B cell (primary cell): ENCODE data around the gene DZANK1. TPM values are rescaled to one million over a fixed set of nuclear protein-coding genes. Genes with fewer than 3 reads are reported as not detected.

ENCODE experiments used
- ATAC-seq: fragments of 200-7000 bp; cut with Tn5 transposase; one replicate; pipeline ENCODE4 v1.10.0; 2021; ENCODE audit warnings: low read depth, mild to moderate bottlenecking, moderate number of reproducible peaks, moderate library complexity
- CTCF ChIA-PET: fragments of 350-600 bp; sonication (Branson Sonifier 250); formaldehyde crosslinking; loops from one replicate; lab custom pipeline; 2021; ENCODE audit warnings: antibody characterized with exemption, inconsistent platforms; lab: Charles Lee
- POLR2A ChIA-PET: fragments of 350-600 bp; sonication (Branson Sonifier 250); formaldehyde crosslinking; loops from one replicate; lab custom pipeline; 2021; ENCODE audit warnings: antibody characterized with exemption; lab: Charles Lee
- DNase-seq: peaks from one replicate; pipeline ENCODE4 v3.0.0; 2013
- H2AFZ ChIP-seq: 2 replicates; pipeline ENCODE4 v1.6.1; 2012; ENCODE audit warnings: mild to moderate bottlenecking, low read depth, low read length; ENCODE audit not compliant: insufficient read depth, poor library complexity, severe bottlenecking
- H3K27ac ChIP-seq, 2 donors: 1 replicate in 1 of 2; 2 replicates in 1 of 2; pipeline ENCODE4 v1.5.1; 2012 to 2013; ENCODE audit warnings: low read length in 2 of 2, mild to moderate bottlenecking in 2 of 2, moderate library complexity in 1 of 2
- H3K27me3 ChIP-seq, 4 experiments: fragments of 200-600 bp in 1 of 4; sonication (generic) in 1 of 4; replicated peaks in 1 of 4; 1 replicate in 2 of 4; 2 replicates in 2 of 4; pipeline versions ENCODE4 v1.6.1 to v1.7.0; 2013 to 2016; ENCODE audit warnings: low read length in 3 of 4, mild to moderate bottlenecking in 2 of 4, mixed read lengths in 1 of 4, moderate library complexity in 1 of 4; ENCODE audit not compliant: insufficient read depth in 4 of 4, control insufficient read depth in 3 of 4; ENCODE audit errors: control extremely low read depth in 1 of 4
- H3K36me3 ChIP-seq, 2 experiments: replicated peaks in 1 of 2; 1 replicate in 1 of 2; 2 replicates in 1 of 2; pipeline versions ENCODE4 v1.6.1 to v1.7.1; 2013; ENCODE audit warnings: low read length in 1 of 2; ENCODE audit not compliant: insufficient read depth in 2 of 2, control insufficient read depth in 1 of 2; ENCODE audit errors: control extremely low read depth in 1 of 2, extremely low read depth in 1 of 2
- H3K4me1 ChIP-seq, 2 donors: fragments of 200-600 bp in 1 of 2; sonication (generic) in 1 of 2; 1 replicate in 1 of 2; 2 replicates in 1 of 2; pipeline versions ENCODE4 v1.5.1 to v1.6.1; 2013 to 2017; ENCODE audit warnings: low read length in 2 of 2; ENCODE audit not compliant: control insufficient read depth in 2 of 2, insufficient read depth in 2 of 2
- H3K4me2 ChIP-seq: replicated peaks from 2 replicates; pipeline ENCODE3; 2012; ENCODE audit warnings: mild to moderate bottlenecking, low read depth, low read length; ENCODE audit not compliant: poor library complexity, severe bottlenecking
- H3K4me3 ChIP-seq, 5 experiments: fragments of 200-600 bp in 1 of 5; sonication (generic) in 1 of 5; 1 replicate in 3 of 5; 2 replicates in 2 of 5; pipeline versions ENCODE4 v1.5.1 to v1.7.0; 2011 to 2016; ENCODE audit warnings: low read length in 4 of 5, mild to moderate bottlenecking in 4 of 5, low read depth in 2 of 5, control low read depth in 1 of 5, moderate library complexity in 1 of 5; ENCODE audit not compliant: insufficient read depth in 1 of 5; ENCODE audit errors: control extremely low read depth in 1 of 5, extremely low read depth in 1 of 5
- H3K79me2 ChIP-seq: fragments of 200-600 bp; sonication (generic); one replicate; pipeline ENCODE4 v1.6.0; 2016; ENCODE audit warnings: low read length; ENCODE audit not compliant: control insufficient read depth, insufficient read depth
- H3K9ac ChIP-seq: fragments of 200-600 bp; sonication (generic); 2 replicates; pipeline ENCODE4 v1.6.1; 2017; ENCODE audit warnings: mild to moderate bottlenecking, low read length, moderate library complexity
- H3K9me3 ChIP-seq, 3 donors: one replicate each; pipeline versions ENCODE4 v1.6.1 to v1.7.1; 2013; ENCODE audit warnings: low read length in 2 of 3; ENCODE audit not compliant: control insufficient read depth in 2 of 3, insufficient read depth in 1 of 3; ENCODE audit errors: control extremely low read depth in 1 of 3
- H4K20me1 ChIP-seq: 2 replicates; pipeline ENCODE4 v1.6.0; 2012; ENCODE audit warnings: mild to moderate bottlenecking, low read length; ENCODE audit not compliant: insufficient read depth, control insufficient read depth, poor library complexity, severe bottlenecking
- H3K27ac Mint-ChIP-seq: one replicate; pipeline ENCODE4 v1.8.0; 2021; ENCODE audit warnings: mixed read lengths
- H3K27me3 Mint-ChIP-seq: one replicate; pipeline ENCODE4 v1.8.0; 2021; ENCODE audit warnings: mixed read lengths
- H3K4me1 Mint-ChIP-seq: one replicate; pipeline ENCODE4 v1.8.0; 2021; ENCODE audit warnings: mixed read lengths
- H3K4me3 Mint-ChIP-seq: one replicate; pipeline ENCODE4 v1.8.0; 2021; ENCODE audit warnings: mixed read lengths
- H3K9me3 Mint-ChIP-seq: one replicate; pipeline ENCODE4 v1.8.0; 2022; ENCODE audit warnings: mixed read lengths; ENCODE audit not compliant: insufficient read depth
- EZH2 ChIP-seq: IDR thresholded peaks from 2 replicates; pipeline ENCODE4 v1.6.1; 2012; ENCODE audit warnings: borderline replicate concordance, low read depth, mild to moderate bottlenecking, moderate library complexity, low read length; ENCODE audit not compliant: insufficient read depth, poor library complexity, severe bottlenecking
- WGBS: methylation state at CpG from one replicate; pipeline ENCODE4 v1.1.5; 2013; ENCODE audit warnings: missing lambda C conversion rate; ENCODE audit not compliant: insufficient coverage; 5-methylcytosine and 5-hydroxymethylcytosine counted together
- intact Hi-C: fragments of 100-400 bp; cut with micrococcal nuclease; formaldehyde crosslinking; loops from one replicate; pipeline ENCODE4 v1.10.0; 2022
- polyA plus RNA-seq: library from polyadenylated mRNA; depleted of rRNA; stranded (reverse); fragments of >200 nt; gene quantifications from 2 replicates; pipeline ENCODE4 v1.2.3, GENCODE V29; 2012
- total RNA-seq, 2 donors: library from RNA; stranded (reverse); fragments of 120-200 nt in 1 of 2; gene quantifications; 1 replicate in 1 of 2; 2 replicates in 1 of 2; pipeline versions ENCODE4 v1.2.3 to v1.2.4, GENCODE V29; 2013 to 2022
- TF ChIP-seq, protein P1 (sequence below): fragments of 200-600 bp; IDR thresholded peaks from one replicate; pipeline ENCODE4 v1.8.0; 2022; ENCODE audit warnings: antibody characterized with exemption, mild to moderate bottlenecking

The DZANK1 gene
- total and polyA plus RNA-seq, 2 donors (not counting 1 experiment from before 2014, with no cell fraction given): 2.8 to 5.6 TPM

DNA sequence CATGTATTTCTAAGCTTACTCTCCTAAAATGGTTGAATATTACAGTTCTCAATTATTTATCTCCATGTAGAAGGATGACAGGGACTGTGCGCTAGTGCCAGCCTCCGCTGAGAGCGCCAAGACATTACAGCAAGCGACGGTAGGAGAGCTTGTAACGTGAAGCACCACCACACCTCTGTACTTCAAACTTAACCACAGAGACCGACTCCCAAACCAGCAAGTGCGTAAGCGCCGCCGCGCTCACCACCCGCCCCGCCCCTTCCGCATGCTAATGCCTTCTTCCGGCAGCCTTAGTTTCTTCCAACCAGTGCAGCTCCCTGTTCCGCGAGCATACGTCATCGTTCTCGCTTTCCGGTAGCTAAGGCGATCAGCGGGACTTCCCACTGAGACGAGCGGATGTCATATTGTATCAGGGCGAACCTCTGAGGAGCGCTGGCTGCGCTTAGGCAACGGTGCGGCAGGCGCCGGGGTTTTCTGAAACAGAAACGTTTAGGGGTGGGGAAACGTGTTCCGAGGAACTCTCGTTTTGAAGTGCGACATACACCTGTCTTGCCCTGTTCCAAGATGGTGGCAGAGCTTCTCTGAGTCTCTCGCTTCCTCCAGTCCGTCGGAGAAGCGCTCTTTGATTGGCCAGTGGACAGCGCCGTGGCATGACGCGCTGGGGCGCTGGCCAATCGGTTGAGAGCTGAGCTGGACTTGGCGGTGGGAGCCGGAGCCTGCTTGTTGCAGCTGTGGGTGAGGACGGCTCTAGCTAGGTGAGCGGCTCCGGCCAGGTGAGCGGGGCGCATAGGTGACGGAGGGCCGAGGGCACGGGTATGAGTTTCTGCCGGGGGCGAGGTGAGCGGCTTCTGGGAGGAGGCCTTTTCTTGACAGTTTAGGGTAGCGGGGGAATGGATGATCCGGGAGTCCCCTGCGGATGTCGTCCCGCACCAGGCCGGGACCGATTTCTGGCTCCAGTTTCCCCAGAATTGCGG lies 40.7 kb upstream of the DZANK1 start, which contains the start of gene SEC23B:
Gene SEC23B (plus strand): TSS at position 723 of the 974 bp plus-strand sequence. CDS start 2,896 bp downstream, outside the sequence.
- intact Hi-C loops: loop anchor here (1.0 to 5.0 kb wide), 10 partner anchors 60 to 1545 kb away; partner anchors contain the start of genes CFAP61, CRNKL1, DSTN and KAT14

More for the DNA sequence above, 40.7 kb upstream of the DZANK1 start, which contains the start of gene SEC23B:
- peak within 1 kb of the TSS; percentile 80 for H3K4me2 ChIP-seq
- H3K79me2 ChIP-seq: peaks cover 34% of the 10 kb centered on the region
- H3K9me3 ChIP-seq: no peaks in the 10 kb centered on the region
- Mint-ChIP-seq H3K9me3 (no peaks in the 10 kb centered on the region), H3K4me1 (peaks cover 22% of the 10 kb centered on the region), H3K27ac (peak within 1 kb of the TSS; percentile 98), H3K27me3 (peaks cover 5% of the 10 kb centered on the region), H3K4me3 (peak within 1 kb of the TSS; percentile 99)
- peak within 1 kb of the TSS; percentile 57 to 88 (median 80) for H3K4me3 ChIP-seq
- peak within 1 kb of the TSS; percentile 70 for H2AFZ ChIP-seq
- no peaks in the 10 kb centered on the region for H4K20me1 ChIP-seq
- ChIA-PET POLR2A (interaction anchor here (0.6 to 3.2 kb wide), 9 partner anchors 11 to 652 kb away, joined by 3 to 27 read pairs (median 5); partner anchors contain the start of genes DZANK1, POLR3F, RBBP9 and ZNF133), CTCF (interaction anchor here (0.5 to 2.7 kb wide), 7 partner anchors 10 to 1993 kb away, joined by 3 to 34 read pairs (median 3); partner anchors contain the start of genes DTD1, DZANK1, POLR3F and RBBP9)
- H3K27me3 ChIP-seq: no peaks in the 10 kb centered on the region
- H3K27ac ChIP-seq: peak within 1 kb of the TSS; percentile 98
- H3K36me3 ChIP-seq: peaks cover 6 to 21% of the 10 kb centered on the region in 2 experiments
- peak within 1 kb of the TSS; percentile 84 for H3K9ac ChIP-seq
- under 1% methylated on average over 69 of the region's 69 CpGs for WGBS
- peaks cover 13 to 17% of the 10 kb centered on the region in 2 donors for H3K4me1 ChIP-seq
- peak; percentile 89 for ATAC-seq
- TF ChIP-seq, protein P1, sequence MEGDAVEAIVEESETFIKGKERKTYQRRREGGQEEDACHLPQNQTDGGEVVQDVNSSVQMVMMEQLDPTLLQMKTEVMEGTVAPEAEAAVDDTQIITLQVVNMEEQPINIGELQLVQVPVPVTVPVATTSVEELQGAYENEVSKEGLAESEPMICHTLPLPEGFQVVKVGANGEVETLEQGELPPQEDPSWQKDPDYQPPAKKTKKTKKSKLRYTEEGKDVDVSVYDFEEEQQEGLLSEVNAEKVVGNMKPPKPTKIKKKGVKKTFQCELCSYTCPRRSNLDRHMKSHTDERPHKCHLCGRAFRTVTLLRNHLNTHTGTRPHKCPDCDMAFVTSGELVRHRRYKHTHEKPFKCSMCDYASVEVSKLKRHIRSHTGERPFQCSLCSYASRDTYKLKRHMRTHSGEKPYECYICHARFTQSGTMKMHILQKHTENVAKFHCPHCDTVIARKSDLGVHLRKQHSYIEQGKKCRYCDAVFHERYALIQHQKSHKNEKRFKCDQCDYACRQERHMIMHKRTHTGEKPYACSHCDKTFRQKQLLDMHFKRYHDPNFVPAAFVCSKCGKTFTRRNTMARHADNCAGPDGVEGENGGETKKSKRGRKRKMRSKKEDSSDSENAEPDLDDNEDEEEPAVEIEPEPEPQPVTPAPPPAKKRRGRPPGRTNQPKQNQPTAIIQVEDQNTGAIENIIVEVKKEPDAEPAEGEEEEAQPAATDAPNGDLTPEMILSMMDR: no peak
- TF ChIP-seq EZH2: no peak
- DNase-seq: peak; percentile 100
